Endodermal cell (in vitro differentiated cells): ENCODE results near the gene PLPP7. TPM values are rescaled to one million over a fixed set of nuclear protein-coding genes. Genes with fewer than 3 reads are reported as not detected.

Experiments
- DNase-seq: peaks from one replicate; pipeline ENCODE4 v3.0.0-alpha.2; 2017
- H3K27ac ChIP-seq: 2 replicates; pipeline ENCODE4 v1.5.1; 2013; ENCODE audit warnings: mild to moderate bottlenecking, low read depth, low read length, moderate library complexity
- H3K27me3 ChIP-seq: 2 replicates; pipeline ENCODE4 v1.6.1; 2013; ENCODE audit warnings: mild to moderate bottlenecking, low read length, moderate library complexity; ENCODE audit not compliant: insufficient read depth, control insufficient read depth, poor library complexity, severe bottlenecking
- H3K36me3 ChIP-seq: 2 replicates; pipeline ENCODE4 v1.7.0; 2013; ENCODE audit warnings: mild to moderate bottlenecking, low read length, moderate library complexity; ENCODE audit not compliant: control insufficient read depth, insufficient read depth
- H3K4me1 ChIP-seq: one replicate; pipeline ENCODE4 v1.7.0; 2013; ENCODE audit warnings: low read length; ENCODE audit not compliant: control insufficient read depth, insufficient read depth
- H3K4me3 ChIP-seq: 2 replicates; pipeline ENCODE4 v1.5.1; 2013; ENCODE audit warnings: mild to moderate bottlenecking, low read length, moderate library complexity
- H3K9ac ChIP-seq: 2 replicates; pipeline ENCODE4 v1.6.1; 2013; ENCODE audit warnings: mild to moderate bottlenecking, low read length, moderate library complexity; ENCODE audit not compliant: poor library complexity, severe bottlenecking; ENCODE audit errors: extremely low read depth
- H3K9me3 ChIP-seq: 2 replicates; pipeline ENCODE4 v1.6.1; 2013; ENCODE audit warnings: mild to moderate bottlenecking, low read length, moderate library complexity; ENCODE audit not compliant: control insufficient read depth
- H3K27ac Mint-ChIP-seq: 2 replicates; pipeline ENCODE4 v1.8.0; 2020; ENCODE audit warnings: mixed read lengths
- H3K27me3 Mint-ChIP-seq: 2 replicates; pipeline ENCODE4 v1.8.0; 2021; ENCODE audit warnings: mild to moderate bottlenecking, mixed read lengths; ENCODE audit not compliant: insufficient read depth
- H3K36me3 Mint-ChIP-seq: 2 replicates; pipeline ENCODE4 v1.8.0; 2020; ENCODE audit warnings: low read depth, mixed read lengths
- H3K4me1 Mint-ChIP-seq: 2 replicates; pipeline ENCODE4 v1.8.0; 2020; ENCODE audit warnings: mixed read lengths
- H3K4me3 Mint-ChIP-seq: 2 replicates; pipeline ENCODE4 v1.8.0; 2020; ENCODE audit warnings: mild to moderate bottlenecking, moderate library complexity, mixed read lengths
- H3K9me3 Mint-ChIP-seq: 2 replicates; pipeline ENCODE4 v1.8.0; 2020; ENCODE audit warnings: mild to moderate bottlenecking, mixed read lengths
- CTCF ChIP-seq: fragments of 200-600 bp; sonication (generic); conservative IDR thresholded peaks from 2 replicates; pipeline ENCODE4 v1.5.0; 2021; ENCODE audit warnings: antibody characterized with exemption, mild to moderate bottlenecking
- WGBS, 2 experiments: methylation state at CpG; one replicate each; pipeline versions ENCODE4 v1.1.5 to v1.1.7; 2013; ENCODE audit warnings: missing lambda C conversion rate in 2 of 2, mixed read lengths in 1 of 2; ENCODE audit not compliant: insufficient coverage in 1 of 2, insufficient read length in 1 of 2; 5-methylcytosine and 5-hydroxymethylcytosine counted together
- total RNA-seq, 2 donors: library from RNA; stranded (reverse); fragmentation: NEBNext Ultra II Directional in 1 of 2; extraction: Animal tissue kit (Norgen Biotek cat#: 25700) in 1 of 2; gene quantifications; 2 replicates in 1 of 2; 3 replicates in 1 of 2; pipeline ENCODE4 v1.2.1, GENCODE V29; 2021

PLPP7 gene
- total RNA-seq, 2 donors from 2014 or later: 4.1 to 5.6 TPM

GRCh38 chr9:131308452-131308851, 18.9 kb downstream of the PLPP7 start:
- no peak for TF ChIP-seq CTCF
- Histone ChIP-seq H3K36me3 (no peaks in the 10 kb centered on the region), H3K4me3 (no peak overlapping the region), H3K4me1 (no peaks in the 10 kb centered on the region), H3K27ac (no peak overlapping the region), H3K27me3 (no peaks in the 10 kb centered on the region), H3K9me3 (no peaks in the 10 kb centered on the region), H3K9ac (no peak overlapping the region)
- no peak overlapping the region for H3K27ac Mint-ChIP-seq
- peaks cover 2% of the 10 kb centered on the region for H3K27me3 Mint-ChIP-seq
- no peak for DNase-seq
- no peak overlapping the region for H3K4me3 Mint-ChIP-seq
- H3K36me3 Mint-ChIP-seq: peaks cover 4% of the 10 kb centered on the region
- WGBS, 2 experiments: 85 to 92% methylated on average over 5 to 11 of the region's 11 CpGs
- H3K4me1 Mint-ChIP-seq: no peaks in the 10 kb centered on the region
- no peaks in the 10 kb centered on the region for H3K9me3 Mint-ChIP-seq

GRCh38 chr9:131308906-131309529, 19.5 kb downstream of the PLPP7 start:
- Mint-ChIP-seq H3K36me3 (peaks cover 4% of the 10 kb centered on the region), H3K27me3 (peaks cover 2% of the 10 kb centered on the region), H3K4me3 (no peak overlapping the region), H3K4me1 (no peaks in the 10 kb centered on the region), H3K9me3 (no peaks in the 10 kb centered on the region), H3K27ac (no peak overlapping the region)
- Histone ChIP-seq H3K36me3 (no peaks in the 10 kb centered on the region), H3K9me3 (no peaks in the 10 kb centered on the region), H3K4me3 (no peak overlapping the region), H3K27ac (no peak overlapping the region), H3K9ac (no peak overlapping the region), H3K4me1 (no peaks in the 10 kb centered on the region), H3K27me3 (no peaks in the 10 kb centered on the region)
- no peak for DNase-seq
- 90 to 92% methylated on average over 14 to 17 of the region's 17 CpGs for WGBS, 2 experiments
- TF ChIP-seq CTCF: no peak

- H3K27ac ChIP-seq: no peak overlapping the region
- no peak for TF ChIP-seq CTCF
- Mint-ChIP-seq H3K4me3 (no peak overlapping the region), H3K4me1 (no peaks in the 10 kb centered on the region), H3K36me3 (peaks cover 4% of the 10 kb centered on the region), H3K27ac (no peak overlapping the region), H3K9me3 (no peaks in the 10 kb centered on the region), H3K27me3 (peaks cover 2% of the 10 kb centered on the region)
- H3K36me3 ChIP-seq: no peaks in the 10 kb centered on the region
- H3K4me1 ChIP-seq: no peaks in the 10 kb centered on the region
- H3K4me3 ChIP-seq: no peak overlapping the region
- H3K27me3 ChIP-seq: no peaks in the 10 kb centered on the region
- no peaks in the 10 kb centered on the region for H3K9me3 ChIP-seq
- WGBS, 2 experiments: 87 to 92% methylated on average over 16 to 18 of the region's 18 CpGs
- no peak for DNase-seq
- no peak overlapping the region for H3K9ac ChIP-seq
Measured at GRCh38 chr9:131309530-131310276, 20.2 kb downstream of the PLPP7 start.
